RWPE2 (cell line): ENCODE results near the gene CAPN12.
"Not testable (repeated sequence)": the region's sequence is repeated elsewhere in the genome, so short reads cannot be mapped to it uniquely, and the experiment has no call there.

ENCODE experiments used
- ATAC-seq: fragments of 200-7000 bp; cut with Tn5 transposase; 3 replicates; pipeline ENCODE4 v1.9.1; 2021; ENCODE audit warnings: low read depth
- DNase-seq: peaks from one replicate; pipeline ENCODE4 v3.0.0-alpha.2; 2020; ENCODE audit warnings: low spot score
- H3K27ac ChIP-seq: fragments of 450-650 bp; 2 replicates; pipeline ENCODE4 v1.5.1; 2017; ENCODE audit warnings: mild to moderate bottlenecking; ENCODE audit not compliant: poor library complexity, severe bottlenecking
- H3K27me3 ChIP-seq: fragments of 250-450 bp; sonication (Bioruptor Pico); 2 replicates; pipeline ENCODE4 v1.5.1; 2021; ENCODE audit warnings: mild to moderate bottlenecking, moderate library complexity; ENCODE audit not compliant: insufficient read depth, poor library complexity, severe bottlenecking
- H3K36me3 ChIP-seq: fragments of 250-450 bp; sonication (Bioruptor Pico); 2 replicates; pipeline ENCODE4 v1.5.1; 2020; ENCODE audit warnings: low read depth, mild to moderate bottlenecking, moderate library complexity
- H3K4me1 ChIP-seq: fragments of 250-450 bp; sonication (Bioruptor Pico); 2 replicates; pipeline ENCODE4 v1.5.1; 2021; ENCODE audit warnings: mild to moderate bottlenecking, moderate library complexity; ENCODE audit not compliant: insufficient read depth, poor library complexity, severe bottlenecking
- H3K4me3 ChIP-seq: fragments of 250-450 bp; sonication (Bioruptor Pico); 2 replicates; pipeline ENCODE4 v1.5.1; 2021; ENCODE audit warnings: mild to moderate bottlenecking, moderate library complexity; ENCODE audit not compliant: severe bottlenecking
- H3K9me3 ChIP-seq: fragments of 250-450 bp; sonication (Bioruptor Pico); 2 replicates; pipeline ENCODE4 v1.5.1; 2021; ENCODE audit warnings: mild to moderate bottlenecking, moderate library complexity; ENCODE audit not compliant: severe bottlenecking
- TF ChIP-seq, protein P1 (sequence below): fragments of 450-650 bp; IDR thresholded peaks from one replicate; pipeline ENCODE4 v1.5.1; 2017; ENCODE audit warnings: mild to moderate bottlenecking, moderate library complexity; ENCODE audit not compliant: poor library complexity, severe bottlenecking

The CAPN12 gene

DNA sequence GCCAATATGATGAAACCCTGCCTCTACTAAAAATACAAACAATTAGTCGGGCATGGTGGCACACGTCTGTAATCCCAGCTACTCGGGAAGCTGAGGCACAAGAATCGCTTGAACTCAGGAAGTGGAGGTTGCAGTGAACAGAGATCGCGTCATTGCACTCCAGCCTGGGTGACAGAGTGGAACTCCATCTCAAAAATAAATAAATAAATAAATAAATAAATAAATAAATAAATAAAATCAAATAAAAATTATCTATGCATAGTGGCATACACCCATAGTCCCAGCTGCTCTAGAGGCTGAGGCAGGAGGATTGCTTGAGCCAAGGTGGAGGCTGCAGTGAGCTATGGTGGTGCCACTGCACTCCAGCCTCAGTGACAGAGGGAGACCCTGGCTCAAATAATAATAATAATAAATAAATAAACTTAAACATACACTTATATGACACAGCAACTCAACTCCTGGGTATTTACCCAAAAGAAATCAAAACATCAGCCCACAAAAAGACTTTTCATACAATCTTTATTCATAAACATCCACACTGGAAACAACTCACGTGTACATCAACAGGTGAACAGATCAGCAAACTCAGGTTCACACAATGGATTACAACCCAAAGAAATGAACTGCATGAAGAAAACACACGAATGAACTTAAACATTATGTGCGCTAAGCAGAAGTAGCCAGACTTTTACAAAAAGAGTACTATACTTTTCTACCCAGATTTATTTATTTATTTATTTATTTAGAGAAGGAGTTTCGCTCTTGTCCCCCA is 22.2 kb upstream of the CAPN12 start:
- DNase-seq (no peak), ATAC-seq (no peak)
- no peak overlapping the region for H3K27ac ChIP-seq
- no peaks in the 10 kb centered on the region for H3K9me3 ChIP-seq
- no peaks in the 10 kb centered on the region for H3K36me3 ChIP-seq
- no peak overlapping the region for H3K4me3 ChIP-seq
- TF ChIP-seq, protein P1, sequence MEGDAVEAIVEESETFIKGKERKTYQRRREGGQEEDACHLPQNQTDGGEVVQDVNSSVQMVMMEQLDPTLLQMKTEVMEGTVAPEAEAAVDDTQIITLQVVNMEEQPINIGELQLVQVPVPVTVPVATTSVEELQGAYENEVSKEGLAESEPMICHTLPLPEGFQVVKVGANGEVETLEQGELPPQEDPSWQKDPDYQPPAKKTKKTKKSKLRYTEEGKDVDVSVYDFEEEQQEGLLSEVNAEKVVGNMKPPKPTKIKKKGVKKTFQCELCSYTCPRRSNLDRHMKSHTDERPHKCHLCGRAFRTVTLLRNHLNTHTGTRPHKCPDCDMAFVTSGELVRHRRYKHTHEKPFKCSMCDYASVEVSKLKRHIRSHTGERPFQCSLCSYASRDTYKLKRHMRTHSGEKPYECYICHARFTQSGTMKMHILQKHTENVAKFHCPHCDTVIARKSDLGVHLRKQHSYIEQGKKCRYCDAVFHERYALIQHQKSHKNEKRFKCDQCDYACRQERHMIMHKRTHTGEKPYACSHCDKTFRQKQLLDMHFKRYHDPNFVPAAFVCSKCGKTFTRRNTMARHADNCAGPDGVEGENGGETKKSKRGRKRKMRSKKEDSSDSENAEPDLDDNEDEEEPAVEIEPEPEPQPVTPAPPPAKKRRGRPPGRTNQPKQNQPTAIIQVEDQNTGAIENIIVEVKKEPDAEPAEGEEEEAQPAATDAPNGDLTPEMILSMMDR = no peak
- H3K4me1 ChIP-seq = no peaks in the 10 kb centered on the region
- H3K27me3 ChIP-seq = no peaks in the 10 kb centered on the region

DNA sequence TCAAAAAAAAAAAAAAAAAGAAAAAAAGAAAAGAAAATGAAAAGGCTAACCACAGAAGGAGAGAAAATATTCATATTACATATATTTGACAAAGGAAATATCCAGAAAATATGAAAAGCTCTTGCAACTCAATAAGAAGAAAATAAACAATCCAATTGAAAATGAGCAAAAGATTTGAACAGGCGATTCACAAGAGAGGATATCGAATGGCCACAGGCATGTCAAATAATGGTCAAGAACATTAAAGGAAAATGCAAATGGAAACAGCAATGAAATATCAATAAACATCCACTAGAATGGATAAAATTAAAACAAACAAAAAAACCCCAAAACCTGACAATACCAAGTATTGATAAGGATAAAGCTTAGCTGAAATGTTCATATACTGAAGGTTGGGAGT is 20.9 kb upstream of the CAPN12 start:
- Histone ChIP-seq H3K4me3 (no peak overlapping the region), H3K27me3 (no peaks in the 10 kb centered on the region), H3K27ac (no peak overlapping the region), H3K36me3 (no peaks in the 10 kb centered on the region), H3K9me3 (no peaks in the 10 kb centered on the region), H3K4me1 (no peaks in the 10 kb centered on the region)
- no peak for ATAC-seq
- DNase-seq = no peak
- TF ChIP-seq, protein P1 = no peak

DNA sequence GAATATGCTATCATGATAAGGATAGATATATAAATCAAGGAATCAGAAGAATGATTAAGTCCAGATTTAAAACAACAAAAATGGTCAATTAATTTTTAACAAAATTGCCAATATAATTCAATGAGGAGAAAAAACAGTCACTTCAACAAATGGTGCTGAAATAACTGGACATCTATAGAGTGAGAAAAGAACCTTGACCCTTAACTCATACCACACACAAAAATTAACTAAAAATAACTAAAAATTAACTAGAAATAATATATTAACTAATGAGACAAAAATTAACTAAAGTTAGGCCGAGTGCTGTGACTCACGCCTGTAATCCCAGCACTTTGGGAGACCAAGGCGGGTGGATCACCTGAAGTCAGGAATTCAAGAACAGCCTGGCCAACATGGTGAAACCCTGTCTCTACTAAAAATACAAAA is 19.5 kb upstream of the CAPN12 start:
- Histone ChIP-seq H3K4me3 (no peak overlapping the region), H3K4me1 (no peaks in the 10 kb centered on the region), H3K27ac (no peak overlapping the region), H3K27me3 (no peaks in the 10 kb centered on the region), H3K9me3 (no peaks in the 10 kb centered on the region), H3K36me3 (no peaks in the 10 kb centered on the region)
- ATAC-seq = no peak
- DNase-seq = no peak
- TF ChIP-seq, protein P1 = no peak

DNA sequence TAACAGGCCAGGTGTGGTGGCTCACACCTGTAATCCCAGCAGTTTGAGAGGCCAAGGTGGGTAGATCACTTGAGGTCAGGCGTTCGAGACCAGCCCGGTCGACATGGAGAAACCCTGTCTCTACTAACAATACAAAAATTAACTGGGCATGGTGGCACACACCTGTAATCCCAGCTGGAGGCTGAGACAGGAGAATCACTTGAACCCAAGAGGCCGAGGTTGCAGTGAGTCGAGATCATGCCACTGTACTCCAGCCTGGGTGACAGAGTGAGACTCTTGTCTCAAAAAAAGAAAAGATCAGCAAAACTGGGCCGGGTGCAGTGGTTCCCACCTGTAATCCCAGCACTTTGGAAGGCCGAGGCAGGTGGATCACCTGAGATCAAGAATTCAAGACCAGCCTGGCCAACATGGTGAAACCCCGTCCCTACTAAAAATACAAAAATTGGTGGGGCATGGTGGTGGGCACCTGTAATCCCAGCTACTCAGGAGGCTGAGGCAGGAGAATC is 17.7 kb upstream of the CAPN12 start:
- H3K4me3 ChIP-seq, H3K4me1 ChIP-seq, H3K27me3 ChIP-seq, DNase-seq, H3K9me3 ChIP-seq, H3K36me3 ChIP-seq, H3K27ac ChIP-seq, ATAC-seq: not testable (repeated sequence)

DNA sequence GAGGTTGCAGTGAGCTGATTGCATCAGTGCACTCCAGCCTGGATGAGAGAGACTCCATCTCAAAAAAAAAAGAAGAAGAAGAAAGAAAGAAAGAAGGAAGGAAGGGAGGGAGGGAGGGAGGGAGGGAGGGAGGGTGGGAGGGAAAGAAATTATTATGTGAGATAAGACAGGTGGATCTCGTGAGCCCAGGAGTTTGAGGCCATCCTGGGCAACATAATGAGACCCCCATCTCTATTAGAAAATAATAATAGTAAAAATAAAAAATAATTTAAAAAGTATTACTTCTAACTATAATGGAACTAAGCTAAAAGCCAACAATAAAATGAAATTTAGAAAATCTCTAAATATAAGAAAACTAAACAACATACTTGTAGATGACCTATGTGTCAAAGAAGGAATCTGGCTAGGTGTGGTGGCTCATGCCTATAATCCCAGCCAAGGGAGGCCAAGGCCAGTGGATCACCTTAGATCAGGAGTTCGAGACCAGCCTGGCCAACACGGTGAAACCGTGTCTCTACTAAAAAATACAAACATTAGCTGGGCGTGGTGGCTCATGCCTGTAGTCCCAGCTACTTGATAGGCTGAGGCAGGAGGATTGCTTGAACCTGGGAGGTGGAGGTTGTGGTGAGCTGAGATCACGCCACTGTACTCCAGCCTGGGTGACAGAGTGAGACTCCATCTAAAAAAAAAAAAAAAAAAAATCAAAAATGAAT is 16.7 kb upstream of the CAPN12 start:
- not testable (repeated sequence) for DNase-seq, H3K4me3 ChIP-seq, H3K36me3 ChIP-seq, H3K9me3 ChIP-seq, H3K27me3 ChIP-seq, H3K27ac ChIP-seq, ATAC-seq, H3K4me1 ChIP-seq

DNA sequence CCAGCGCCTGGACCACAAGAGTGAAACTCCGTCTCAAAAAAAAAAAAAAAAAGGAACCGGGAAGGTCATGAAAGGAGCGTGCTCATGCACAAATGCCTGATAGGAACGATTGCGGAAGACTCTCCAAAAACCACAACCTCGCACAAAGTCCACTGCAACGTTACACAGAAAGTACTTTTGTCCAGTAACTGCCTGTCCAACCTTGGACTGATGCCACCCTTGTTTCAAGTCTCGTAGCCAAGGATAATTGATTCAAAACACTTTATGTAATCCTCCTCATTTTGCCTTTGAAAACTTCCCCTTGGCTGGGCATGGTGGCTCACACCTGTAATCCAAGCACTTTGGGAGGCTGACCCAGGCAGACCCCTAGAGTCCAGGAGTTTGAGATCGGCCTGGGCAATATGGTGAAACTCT is 15.3 kb upstream of the CAPN12 start:
- Histone ChIP-seq H3K4me3 (no peak overlapping the region), H3K4me1 (no peaks in the 10 kb centered on the region), H3K27ac (no peak overlapping the region), H3K9me3 (no peaks in the 10 kb centered on the region), H3K27me3 (no peaks in the 10 kb centered on the region), H3K36me3 (no peaks in the 10 kb centered on the region)
- ATAC-seq (no peak), DNase-seq (no peak)
- TF ChIP-seq, protein P1 = no peak

DNA sequence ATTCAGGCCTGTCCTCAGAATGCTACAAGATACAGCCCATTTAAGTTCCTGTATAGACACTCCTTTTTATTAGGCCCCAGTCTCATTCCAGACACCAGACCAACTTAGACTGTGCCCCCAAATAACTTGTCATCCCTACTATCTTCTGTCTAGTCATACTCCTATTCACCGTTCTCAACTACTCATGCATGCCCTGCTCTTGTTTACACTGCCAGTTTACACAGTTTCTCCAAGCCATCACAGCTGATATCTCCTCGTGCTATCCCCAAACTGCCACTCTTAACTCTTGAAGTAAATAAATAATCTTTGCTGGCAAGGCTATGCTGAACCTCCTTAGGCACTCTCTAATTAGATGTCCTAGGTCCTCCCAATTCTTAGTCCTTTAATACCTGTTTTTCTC is 9.9 kb upstream of the CAPN12 start:
- DNase-seq, H3K36me3 ChIP-seq, H3K27me3 ChIP-seq, H3K4me1 ChIP-seq, H3K4me3 ChIP-seq, ATAC-seq, H3K27ac ChIP-seq, H3K9me3 ChIP-seq: not testable (repeated sequence)

DNA sequence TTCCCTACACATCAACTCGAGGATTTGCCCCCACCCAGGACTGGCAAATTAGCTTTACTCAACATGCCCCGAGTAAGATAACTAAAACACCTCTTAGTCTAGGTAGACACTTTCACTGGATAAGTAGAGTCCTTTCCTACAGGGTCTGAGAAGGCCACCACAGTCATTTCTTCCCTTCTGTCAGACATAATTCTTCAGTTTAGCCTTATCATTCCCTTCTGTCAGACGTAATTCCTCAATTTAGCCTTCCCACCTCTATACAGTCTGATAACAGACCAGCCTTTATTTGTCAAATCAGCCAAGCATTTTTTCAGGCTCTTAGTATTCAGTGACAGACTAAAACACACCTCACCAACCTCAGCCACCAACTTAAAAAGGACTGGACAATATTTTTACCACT is 9.5 kb upstream of the CAPN12 start:
- not testable (repeated sequence) for H3K27me3 ChIP-seq, H3K36me3 ChIP-seq, DNase-seq, ATAC-seq, H3K9me3 ChIP-seq, H3K4me1 ChIP-seq, H3K27ac ChIP-seq, H3K4me3 ChIP-seq
